Stomach (tissue), 4 donors: ENCODE data around the gene IBTK.

Experiments
- CTCF ChIP-seq, 7 experiments: fragments of 450-650 bp in 4 of 7; fragments of 200-600 bp in 3 of 7; sonication (generic) in 3 of 7; IDR thresholded peaks; one replicate each; pipeline ENCODE4 v1.5.1; 2016 to 2019; ENCODE audit warnings: antibody characterized with exemption in 7 of 7, control low read depth in 2 of 7, mild to moderate bottlenecking in 1 of 7
- EP300 ChIP-seq: sonication (generic); formaldehyde crosslinking; IDR thresholded peaks from one replicate; pipeline ENCODE4 v1.6.1; 2017; ENCODE audit warnings: antibody characterized with exemption
- POLR2A ChIP-seq, 4 donors: fragments of 450-650 bp; IDR thresholded peaks; one replicate each; pipeline ENCODE4 v1.6.1; 2016; ENCODE audit warnings: antibody characterized with exemption in 4 of 4, control low read depth in 2 of 4, mild to moderate bottlenecking in 1 of 4, moderate library complexity in 1 of 4
- POLR2AphosphoS5 ChIP-seq, 3 donors: sonication (generic); formaldehyde crosslinking; IDR thresholded peaks; one replicate each; pipeline ENCODE4 v1.6.1; 2016; ENCODE audit warnings: antibody characterized with exemption in 3 of 3

GRCh38 chr6:82273295-82273694 is 25.8 kb upstream of the IBTK start:
- TF ChIP-seq CTCF (IDR thresholded peaks at IDR 0.05) (no peak), EP300 (no peak), POLR2AphosphoS5 (IDR thresholded peaks at IDR 0.05) (no peak), POLR2A (IDR thresholded peaks at IDR 0.05) (no peak)
